Measurements from ENCODE around the gene APOE.

DNA sequence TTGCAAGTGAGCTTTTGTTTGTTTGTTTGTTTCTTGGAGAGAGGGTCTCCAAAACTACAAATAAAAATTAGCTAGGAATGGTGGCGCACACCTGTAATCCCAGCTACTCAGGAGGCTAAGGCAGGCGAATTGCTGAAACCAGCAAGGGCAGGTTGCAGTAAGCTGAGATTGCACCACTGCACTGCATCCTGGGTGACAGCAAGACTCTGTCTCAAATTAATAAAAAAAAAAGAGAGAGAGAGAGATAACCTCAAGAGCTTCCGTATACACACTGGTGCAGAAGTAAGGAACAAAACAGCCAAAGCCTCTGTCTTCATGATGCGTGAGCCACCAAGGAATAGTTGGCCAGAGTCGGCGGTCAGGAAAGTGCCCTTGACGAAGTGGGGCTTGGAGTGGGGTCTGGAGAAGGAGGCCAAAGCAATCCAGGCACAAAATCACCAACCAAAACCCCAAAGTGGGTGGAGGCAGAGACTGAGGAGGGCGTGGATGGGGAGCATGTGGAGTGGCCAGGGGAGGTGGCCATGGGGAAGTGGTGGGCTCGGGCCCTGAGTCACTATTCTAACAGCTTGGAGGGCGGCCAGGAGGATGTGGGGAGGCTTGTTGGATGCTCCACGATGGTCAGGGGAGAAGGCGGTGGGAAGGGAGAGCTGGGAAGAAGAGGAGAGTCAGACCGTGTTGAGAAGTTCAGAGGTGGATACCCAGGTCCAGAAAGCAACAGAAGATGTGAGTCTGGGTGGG lies 35.7 kb upstream of the APOE start:
- TF ChIP-seq, protein P1, sequence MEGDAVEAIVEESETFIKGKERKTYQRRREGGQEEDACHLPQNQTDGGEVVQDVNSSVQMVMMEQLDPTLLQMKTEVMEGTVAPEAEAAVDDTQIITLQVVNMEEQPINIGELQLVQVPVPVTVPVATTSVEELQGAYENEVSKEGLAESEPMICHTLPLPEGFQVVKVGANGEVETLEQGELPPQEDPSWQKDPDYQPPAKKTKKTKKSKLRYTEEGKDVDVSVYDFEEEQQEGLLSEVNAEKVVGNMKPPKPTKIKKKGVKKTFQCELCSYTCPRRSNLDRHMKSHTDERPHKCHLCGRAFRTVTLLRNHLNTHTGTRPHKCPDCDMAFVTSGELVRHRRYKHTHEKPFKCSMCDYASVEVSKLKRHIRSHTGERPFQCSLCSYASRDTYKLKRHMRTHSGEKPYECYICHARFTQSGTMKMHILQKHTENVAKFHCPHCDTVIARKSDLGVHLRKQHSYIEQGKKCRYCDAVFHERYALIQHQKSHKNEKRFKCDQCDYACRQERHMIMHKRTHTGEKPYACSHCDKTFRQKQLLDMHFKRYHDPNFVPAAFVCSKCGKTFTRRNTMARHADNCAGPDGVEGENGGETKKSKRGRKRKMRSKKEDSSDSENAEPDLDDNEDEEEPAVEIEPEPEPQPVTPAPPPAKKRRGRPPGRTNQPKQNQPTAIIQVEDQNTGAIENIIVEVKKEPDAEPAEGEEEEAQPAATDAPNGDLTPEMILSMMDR (IDR thresholded peaks at IDR 0.05), result no peak
- no peak for TF ChIP-seq POLR2A (IDR thresholded peaks at IDR 0.05)
